GM19467 (cell line): Measurements from ENCODE around the gene FCHSD2.
"Not testable (repeated sequence)": the region's sequence is repeated elsewhere in the genome, so short reads cannot be mapped to it uniquely, and the experiment has no call there.

Experiments used
- ATAC-seq: cut with Tn5 transposase; IDR thresholded peaks from one replicate; pipeline ENCODE4 v1.9.1; 2021; ENCODE audit warnings: mild to moderate bottlenecking, moderate library complexity; ENCODE audit not compliant: unreplicated experiment

FCHSD2 gene

GRCh38 chr11:72896431-72896830 is 245.7 kb downstream of the FCHSD2 start:
- ATAC-seq = no peak

GRCh38 chr11:72890881-72891280 is 251.2 kb downstream of the FCHSD2 start:
- no peak for ATAC-seq

- no peak for ATAC-seq
Measured at GRCh38 chr11:72886619-72887018, 255.5 kb downstream of the FCHSD2 start.

- ATAC-seq = no peak
Measured at GRCh38 chr11:72885749-72886609, 256.1 kb downstream of the FCHSD2 start.

GRCh38 chr11:72876147-72876546 is 266.0 kb downstream of the FCHSD2 start:
- no peak for ATAC-seq

- no peak for ATAC-seq
Measured at GRCh38 chr11:72875736-72876135, 266.4 kb downstream of the FCHSD2 start.

GRCh38 chr11:72872012-72872411 is 270.1 kb downstream of the FCHSD2 start:
- ATAC-seq = no peak

GRCh38 chr11:72871119-72871518 is 271.0 kb downstream of the FCHSD2 start:
- no peak for ATAC-seq

- ATAC-seq = no peak
Measured at GRCh38 chr11:72869831-72870230, 272.3 kb downstream of the FCHSD2 start.

- no peak for ATAC-seq
Measured at GRCh38 chr11:72867970-72868369, 274.1 kb downstream of the FCHSD2 start.

GRCh38 chr11:72864702-72865655 is 277.1 kb downstream of the FCHSD2 start:
- ATAC-seq = no peak

- no peak for ATAC-seq
Measured at GRCh38 chr11:72863916-72864315, 278.2 kb downstream of the FCHSD2 start.

- no peak for ATAC-seq
Measured at GRCh38 chr11:72863091-72863490, 279.0 kb downstream of the FCHSD2 start.

GRCh38 chr11:72860592-72860991 is 281.5 kb downstream of the FCHSD2 start:
- ATAC-seq = no peak

- no peak for ATAC-seq
Measured at GRCh38 chr11:72860010-72860409, 282.1 kb downstream of the FCHSD2 start.

GRCh38 chr11:72859126-72859525 is 283.0 kb downstream of the FCHSD2 start:
- ATAC-seq = no peak

GRCh38 chr11:72858267-72858666 is 283.9 kb downstream of the FCHSD2 start:
- ATAC-seq = not testable (repeated sequence)

- no peak for ATAC-seq
Measured at GRCh38 chr11:72856551-72857345, 285.4 kb downstream of the FCHSD2 start.

GRCh38 chr11:72856065-72856464 is 286.1 kb downstream of the FCHSD2 start:
- no peak for ATAC-seq

GRCh38 chr11:72851726-72852125 is 290.4 kb downstream of the FCHSD2 start:
- ATAC-seq = no peak

GRCh38 chr11:72850832-72851231 is 291.3 kb downstream of the FCHSD2 start:
- ATAC-seq = no peak
